NCI-H1694 treated with DMSO at 0.1 percent for 48 hours (cell line): ENCODE data around the gene ADAM10.
"Not testable (repeated sequence)": the region's sequence is repeated elsewhere in the genome, so short reads cannot be mapped to it uniquely, and the experiment has no call there.

ENCODE experiments used
- DNase-seq: peaks from one replicate; lab custom pipeline; 2025; lab: John Stamatoyannopoulos, UW

ADAM10 gene

GRCh38 chr15:58671186-58671585 is 78.3 kb downstream of the ADAM10 start:
- DNase-seq, result no peak

- no peak for DNase-seq
These were observed 80.4 kb downstream of the ADAM10 start for GRCh38 chr15:58669108-58669507.

GRCh38 chr15:58666957-58667356 is 82.5 kb downstream of the ADAM10 start:
- DNase-seq, result no peak

GRCh38 chr15:58665672-58666071 is 83.8 kb downstream of the ADAM10 start:
- DNase-seq, result no peak

- DNase-seq, result no peak
These were observed 99.4 kb downstream of the ADAM10 start for GRCh38 chr15:58650102-58650501.

- no peak for DNase-seq
These were observed 100.3 kb downstream of the ADAM10 start for GRCh38 chr15:58649175-58649574.

GRCh38 chr15:58643996-58644395 is 105.5 kb downstream of the ADAM10 start:
- no peak for DNase-seq

GRCh38 chr15:58641660-58642059 is 107.8 kb downstream of the ADAM10 start:
- no peak for DNase-seq

GRCh38 chr15:58639992-58640391 is 109.5 kb downstream of the ADAM10 start:
- DNase-seq, result no peak

GRCh38 chr15:58639002-58639756 is 110.3 kb downstream of the ADAM10 start:
- no peak for DNase-seq

- no peak for DNase-seq
These were observed 116.7 kb downstream of the ADAM10 start for GRCh38 chr15:58632789-58633188.

- no peak for DNase-seq
These were observed 118.2 kb downstream of the ADAM10 start for GRCh38 chr15:58631319-58631718.

GRCh38 chr15:58629625-58630024 is 119.9 kb downstream of the ADAM10 start:
- no peak for DNase-seq

- no peak for DNase-seq
These were observed 121.1 kb downstream of the ADAM10 start for GRCh38 chr15:58628206-58628947.

- no peak for DNase-seq
These were observed 121.8 kb downstream of the ADAM10 start for GRCh38 chr15:58627701-58628100.

- DNase-seq, result no peak
These were observed 122.5 kb downstream of the ADAM10 start for GRCh38 chr15:58627046-58627445.

- DNase-seq, result no peak
These were observed 123.1 kb downstream of the ADAM10 start for GRCh38 chr15:58626378-58626777.

- no peak for DNase-seq
These were observed 126.6 kb downstream of the ADAM10 start for GRCh38 chr15:58622877-58623276.

- not testable (repeated sequence) for DNase-seq
These were observed 129.2 kb downstream of the ADAM10 start for GRCh38 chr15:58620268-58620667.

GRCh38 chr15:58616171-58616570 is 133.3 kb downstream of the ADAM10 start:
- DNase-seq, result no peak

- no peak for DNase-seq
These were observed 137.5 kb downstream of the ADAM10 start for GRCh38 chr15:58611731-58612676.

GRCh38 chr15:58608711-58609110 is 140.8 kb downstream of the ADAM10 start:
- no peak for DNase-seq
